Stromal cell of bone marrow (primary cell): Measurements from ENCODE around the gene CHMP1B.

Experiments
- DNase-seq: peaks from one replicate; pipeline ENCODE4 v3.0.0-alpha.2; 2012; ENCODE audit warnings: low read depth

The CHMP1B gene, protein sequence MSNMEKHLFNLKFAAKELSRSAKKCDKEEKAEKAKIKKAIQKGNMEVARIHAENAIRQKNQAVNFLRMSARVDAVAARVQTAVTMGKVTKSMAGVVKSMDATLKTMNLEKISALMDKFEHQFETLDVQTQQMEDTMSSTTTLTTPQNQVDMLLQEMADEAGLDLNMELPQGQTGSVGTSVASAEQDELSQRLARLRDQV

DNA sequence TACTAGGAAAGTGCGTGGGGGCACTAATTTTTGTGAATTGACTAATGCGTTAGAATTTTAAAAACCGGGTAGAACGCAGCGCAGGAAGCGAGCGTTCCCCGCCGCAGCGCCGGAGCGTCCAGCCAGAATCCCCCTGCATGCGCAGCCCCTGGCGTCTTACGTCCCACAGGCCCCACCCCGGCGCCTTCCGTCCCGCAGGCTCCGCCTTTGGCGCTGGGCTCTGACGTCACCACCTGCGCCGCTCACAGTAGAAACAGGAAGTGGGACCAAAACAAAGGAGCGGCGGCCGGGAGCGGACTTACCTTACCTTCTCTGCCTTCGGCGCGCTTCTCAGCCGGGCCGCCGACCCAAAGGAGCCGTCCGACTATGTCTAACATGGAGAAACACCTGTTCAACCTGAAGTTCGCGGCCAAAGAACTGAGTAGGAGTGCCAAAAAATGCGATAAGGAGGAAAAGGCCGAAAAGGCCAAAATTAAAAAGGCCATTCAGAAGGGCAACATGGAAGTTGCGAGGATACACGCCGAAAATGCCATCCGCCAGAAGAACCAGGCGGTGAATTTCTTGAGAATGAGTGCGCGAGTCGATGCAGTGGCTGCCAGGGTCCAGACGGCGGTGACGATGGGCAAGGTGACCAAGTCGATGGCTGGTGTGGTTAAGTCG, at the start of gene CHMP1B:
TSS of gene CHMP1B (plus strand) at position 268 of the 660 bp plus-strand sequence. CDS start at position 367, 99 bp downstream.
- DNase-seq: peak; percentile 94

DNA sequence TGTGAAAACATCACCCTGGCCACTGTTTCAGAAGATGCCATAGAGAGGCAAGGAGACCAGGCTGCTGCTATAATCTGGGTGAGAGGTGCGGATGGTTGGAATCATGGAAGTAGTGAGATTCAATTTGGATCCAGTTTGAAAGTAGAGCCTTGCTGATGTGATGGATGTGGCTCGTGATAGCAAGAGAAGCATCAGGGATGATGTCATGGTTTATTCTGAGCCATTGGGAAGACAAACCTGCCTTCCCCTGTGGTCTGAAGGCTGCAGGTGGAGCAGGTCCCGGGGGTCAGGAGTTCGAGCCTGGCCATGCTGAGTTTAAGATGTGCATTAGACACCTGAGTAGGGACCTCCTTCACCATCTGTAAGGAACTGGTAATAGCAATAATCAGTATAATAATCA, 49.6 kb upstream of the CHMP1B start:
- no peak for DNase-seq

DNA sequence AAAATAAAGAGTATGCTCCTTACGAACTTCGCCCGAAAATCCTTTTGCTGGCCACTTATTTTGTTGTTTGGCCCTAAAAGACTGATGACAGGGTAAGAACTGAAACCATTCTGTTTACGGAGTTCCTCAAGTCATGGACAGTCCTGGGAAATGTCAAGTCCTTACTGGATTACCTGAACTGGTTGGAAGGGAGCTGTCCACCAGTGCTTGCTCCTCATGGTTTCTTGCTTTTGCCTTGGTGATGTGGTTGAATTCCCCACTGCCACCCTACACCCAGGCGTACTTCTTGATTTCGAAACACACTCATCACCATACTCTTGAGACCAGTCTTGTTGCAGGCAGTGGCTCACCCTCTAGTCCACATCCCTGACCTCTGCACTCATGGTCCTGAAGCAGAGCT, 49.1 kb upstream of the CHMP1B start:
- no peak for DNase-seq

DNA sequence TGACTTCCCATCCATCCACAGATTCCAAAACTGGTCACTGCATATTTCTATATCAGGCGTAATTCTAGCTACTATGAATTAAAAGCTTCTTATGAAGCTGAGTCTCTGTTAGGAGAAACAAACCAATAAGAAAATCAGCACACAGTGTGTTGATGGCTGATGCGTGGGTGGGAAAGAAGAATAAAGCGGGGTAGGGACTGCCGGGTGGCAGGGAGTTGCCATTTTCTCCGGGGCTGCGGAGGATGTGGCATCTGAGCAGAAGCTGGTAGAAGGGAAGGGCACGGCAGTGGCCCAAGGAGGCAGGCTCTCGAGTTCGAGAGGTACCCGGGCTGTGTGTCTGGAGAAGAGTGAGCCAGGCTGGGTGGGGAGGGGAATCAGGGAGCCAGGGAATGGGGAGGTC, 48.6 kb upstream of the CHMP1B start:
- DNase-seq: no peak

DNA sequence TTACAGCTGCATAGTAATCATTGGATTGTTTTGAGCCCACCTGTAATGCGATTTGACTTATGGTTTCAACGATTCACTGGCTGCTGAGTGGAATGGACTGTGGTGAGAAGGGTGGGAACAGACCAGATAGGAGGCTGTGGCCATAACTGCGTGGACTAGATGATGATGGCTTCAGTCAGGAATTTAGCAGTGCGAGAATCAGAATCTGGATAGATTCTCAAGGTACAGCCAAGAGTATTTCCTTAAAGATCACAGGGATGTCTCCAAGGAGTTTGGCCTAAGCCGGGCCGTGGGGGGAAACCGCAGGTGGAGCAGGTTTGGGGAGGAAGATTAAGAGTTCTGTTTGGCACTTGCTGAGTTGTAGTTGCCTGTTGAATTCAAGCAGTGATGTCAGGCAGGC, 44.0 kb upstream of the CHMP1B start:
- DNase-seq: no peak

DNA sequence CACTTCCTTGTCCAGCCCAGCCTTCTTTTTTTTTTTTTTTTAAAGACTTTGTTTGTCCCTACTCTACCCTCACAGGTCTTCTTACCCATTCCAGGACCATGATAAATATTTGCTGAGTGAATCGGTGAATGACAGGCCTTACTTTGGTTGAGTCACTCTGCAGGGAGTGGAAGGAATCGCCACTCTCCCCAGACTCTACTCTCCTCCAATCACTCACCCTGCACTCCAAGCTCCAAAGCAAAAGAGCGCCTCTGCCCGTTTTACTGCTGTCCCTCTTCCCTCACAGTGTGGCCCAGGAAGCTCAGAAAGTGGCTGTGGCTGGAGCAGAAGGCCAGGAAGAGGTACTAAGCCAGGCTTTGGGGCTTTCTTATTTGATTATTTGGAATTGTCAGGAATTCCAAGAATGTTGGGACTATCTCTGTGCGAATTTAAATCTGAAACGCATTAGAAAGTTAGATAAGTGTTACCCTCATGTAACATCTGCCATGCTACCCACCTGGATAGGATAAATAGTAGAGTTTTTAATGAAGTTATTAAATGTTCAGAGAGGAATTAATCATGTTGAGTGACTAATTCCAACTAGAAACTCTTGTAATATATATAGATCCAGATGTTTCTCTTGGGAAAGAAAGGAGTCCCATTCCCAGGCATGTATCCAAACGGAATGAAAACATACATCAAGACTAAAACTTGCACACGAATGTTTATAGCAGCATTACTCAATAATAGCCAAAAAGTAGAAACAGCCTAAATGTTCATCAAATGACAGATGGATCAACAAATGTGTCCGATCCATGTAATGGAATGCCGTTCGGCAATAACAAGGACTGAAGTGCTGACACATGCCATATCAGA, 43.0 kb upstream of the CHMP1B start:
- no peak for DNase-seq

DNA sequence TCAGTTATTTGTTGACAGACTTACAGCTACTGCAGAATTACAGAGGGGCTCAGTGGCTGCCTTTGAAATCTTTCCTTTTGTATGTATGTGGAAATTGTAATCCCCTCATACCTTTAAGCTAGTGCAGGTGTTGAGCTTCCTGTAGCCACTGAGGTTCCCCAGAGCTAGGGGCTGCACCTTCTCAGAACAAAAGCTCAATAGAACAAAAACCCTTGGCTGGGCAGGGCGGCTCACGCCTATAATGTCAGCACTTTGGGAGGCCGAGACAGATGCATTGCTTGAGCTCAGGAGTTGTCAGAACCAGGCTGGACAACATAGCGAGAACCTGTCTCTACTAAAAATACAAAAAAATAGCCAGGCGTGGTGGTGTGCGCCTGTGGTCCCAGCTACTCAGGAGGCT, 41.3 kb upstream of the CHMP1B start:
- no peak for DNase-seq

DNA sequence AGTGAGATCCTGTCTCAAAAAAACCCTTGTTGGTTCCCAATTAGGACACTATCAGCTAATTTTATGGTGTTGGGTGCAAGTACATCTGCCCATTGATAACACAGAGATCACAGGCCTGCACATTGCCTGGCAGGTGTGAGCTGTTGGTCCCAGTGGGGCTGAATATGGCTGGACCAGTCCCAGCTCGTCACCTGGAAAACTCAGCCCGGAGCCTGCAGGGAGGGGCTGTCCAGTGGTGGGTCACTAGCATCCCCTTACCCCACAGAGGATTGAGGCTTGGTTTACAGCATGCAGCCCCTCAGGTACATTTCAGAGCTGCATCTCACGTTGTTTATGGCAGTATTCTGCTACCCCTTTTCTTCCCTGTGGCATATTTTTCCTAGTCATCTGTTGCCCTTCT, 40.8 kb upstream of the CHMP1B start:
- DNase-seq: no peak

DNA sequence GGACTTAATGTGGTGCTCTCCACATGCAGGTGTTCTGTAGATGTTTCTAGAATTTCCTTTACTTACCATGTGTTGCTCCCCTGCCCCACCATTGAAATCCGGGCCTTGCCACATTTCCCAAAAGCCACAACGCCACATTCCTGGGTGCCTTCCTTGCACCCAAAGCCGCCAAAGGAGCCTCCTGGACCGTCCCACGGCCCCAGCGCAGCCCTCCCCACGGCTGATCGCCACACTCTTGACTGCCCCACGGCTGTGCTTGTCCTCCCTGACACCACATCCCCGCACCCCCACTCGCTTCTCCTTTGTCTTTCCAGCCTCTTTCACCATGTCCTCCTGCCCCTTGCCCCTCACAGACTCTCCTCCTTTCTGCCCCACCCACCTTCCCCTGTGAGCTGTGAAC, 40.2 kb upstream of the CHMP1B start:
- no peak for DNase-seq

DNA sequence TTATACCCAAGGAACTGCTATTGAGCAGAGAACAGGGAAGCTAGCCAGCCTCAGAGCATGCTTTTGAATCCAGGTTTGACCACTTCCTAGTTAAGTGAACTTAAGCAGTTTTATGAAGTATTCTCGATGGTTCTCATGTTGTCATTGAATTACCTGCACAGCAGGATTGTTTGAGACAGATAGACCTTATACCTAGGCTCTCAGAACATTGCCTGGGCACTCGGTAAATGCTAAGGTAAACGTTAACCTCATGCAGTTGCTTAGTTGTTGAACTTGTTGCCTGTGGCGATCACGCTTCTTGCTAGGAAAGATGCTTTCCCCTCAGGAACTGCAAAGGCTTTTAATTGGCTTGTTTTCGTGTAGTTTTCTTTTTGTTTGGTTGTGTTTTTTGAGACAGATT, 34.0 kb upstream of the CHMP1B start:
- DNase-seq: no peak

DNA sequence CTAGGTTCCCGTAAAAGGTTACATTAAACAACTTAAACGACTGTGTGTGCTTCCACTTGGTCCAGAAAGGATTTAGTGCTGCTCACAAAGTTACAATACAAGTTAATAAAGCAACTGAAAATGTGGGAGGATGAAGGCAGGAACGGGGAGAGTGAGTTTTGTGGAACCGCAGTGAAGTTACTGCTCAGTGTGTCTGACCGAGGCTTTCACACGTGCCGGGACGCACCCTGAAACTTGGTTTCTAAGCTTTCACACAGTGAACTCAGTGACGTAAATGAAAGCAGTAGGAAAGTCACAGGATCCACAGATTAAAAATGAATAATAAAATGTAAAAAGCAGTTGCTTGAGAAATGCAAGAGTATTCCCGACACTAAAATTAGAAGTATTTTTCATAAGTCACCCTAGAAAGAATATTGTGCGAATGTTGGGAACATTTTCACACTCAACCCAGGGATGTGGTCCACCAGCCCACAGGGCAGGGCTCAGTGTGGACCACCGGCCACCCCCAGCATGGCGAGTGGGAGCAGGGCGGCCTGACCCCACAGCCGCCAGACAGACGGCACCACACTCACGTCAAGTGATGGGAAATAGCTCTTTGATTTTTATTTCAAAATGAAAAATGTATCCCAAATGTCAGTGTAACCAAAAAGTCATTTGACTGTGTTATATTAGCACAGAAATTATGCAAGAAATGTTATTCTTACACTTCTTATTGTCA, 32.6 kb upstream of the CHMP1B start:
- DNase-seq: no peak

DNA sequence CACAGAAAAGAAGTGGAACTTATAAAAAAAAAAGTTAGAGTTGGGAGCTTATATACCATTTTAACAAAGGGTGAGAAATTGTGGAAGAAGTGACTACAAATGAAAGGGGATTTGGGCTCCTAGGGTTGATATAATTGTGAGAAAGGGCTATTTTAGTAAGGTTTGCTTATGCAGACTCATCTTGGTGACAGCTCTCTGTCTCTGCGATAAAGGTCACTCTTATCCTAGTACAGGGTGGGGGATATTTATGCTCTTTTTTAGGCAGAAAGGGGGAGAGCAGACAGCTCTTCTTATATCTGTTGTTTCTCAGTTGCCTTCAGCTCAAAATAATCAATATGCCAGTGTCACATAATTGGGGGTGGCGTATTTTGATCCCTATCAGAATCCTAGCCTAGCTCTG, 31.3 kb upstream of the CHMP1B start:
- no peak for DNase-seq

DNA sequence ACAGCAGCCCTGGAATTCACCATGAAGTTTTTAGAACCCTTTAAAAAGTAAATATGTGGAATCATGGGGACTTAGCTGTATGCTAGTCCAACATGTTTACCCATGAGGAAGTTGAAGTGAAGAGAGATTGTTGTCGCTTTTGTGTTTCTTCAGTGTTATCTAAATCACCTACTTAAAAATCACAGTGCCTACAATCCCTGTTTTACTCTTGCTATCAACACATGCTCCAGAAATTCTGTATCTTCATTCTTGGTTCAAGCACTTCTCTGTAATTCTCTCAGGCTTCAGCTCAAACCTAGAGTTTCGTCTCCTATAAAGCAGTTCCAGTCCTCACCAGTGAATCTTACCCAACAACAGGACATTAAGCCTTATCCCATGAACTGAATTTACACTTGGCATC, 30.5 kb upstream of the CHMP1B start:
- DNase-seq: no peak

DNA sequence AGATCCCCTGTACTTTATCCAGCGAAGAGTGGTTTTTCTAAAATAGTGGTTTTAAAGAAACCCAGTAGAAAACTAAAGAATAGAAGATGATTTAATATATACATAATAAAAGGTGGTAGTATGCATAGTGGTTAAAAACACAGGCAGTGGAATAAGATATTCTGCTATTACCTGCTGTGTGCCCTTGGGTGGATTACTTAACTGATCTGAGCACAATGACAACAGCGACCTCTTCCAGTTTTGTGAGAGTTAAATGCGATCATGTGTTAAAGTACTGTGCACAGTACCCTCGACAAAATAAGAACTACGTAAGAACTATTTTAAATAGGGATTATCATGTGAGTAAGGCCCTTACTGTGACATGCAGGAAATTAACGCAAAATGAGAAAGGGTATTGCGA, 30.0 kb upstream of the CHMP1B start:
- no peak for DNase-seq

DNA sequence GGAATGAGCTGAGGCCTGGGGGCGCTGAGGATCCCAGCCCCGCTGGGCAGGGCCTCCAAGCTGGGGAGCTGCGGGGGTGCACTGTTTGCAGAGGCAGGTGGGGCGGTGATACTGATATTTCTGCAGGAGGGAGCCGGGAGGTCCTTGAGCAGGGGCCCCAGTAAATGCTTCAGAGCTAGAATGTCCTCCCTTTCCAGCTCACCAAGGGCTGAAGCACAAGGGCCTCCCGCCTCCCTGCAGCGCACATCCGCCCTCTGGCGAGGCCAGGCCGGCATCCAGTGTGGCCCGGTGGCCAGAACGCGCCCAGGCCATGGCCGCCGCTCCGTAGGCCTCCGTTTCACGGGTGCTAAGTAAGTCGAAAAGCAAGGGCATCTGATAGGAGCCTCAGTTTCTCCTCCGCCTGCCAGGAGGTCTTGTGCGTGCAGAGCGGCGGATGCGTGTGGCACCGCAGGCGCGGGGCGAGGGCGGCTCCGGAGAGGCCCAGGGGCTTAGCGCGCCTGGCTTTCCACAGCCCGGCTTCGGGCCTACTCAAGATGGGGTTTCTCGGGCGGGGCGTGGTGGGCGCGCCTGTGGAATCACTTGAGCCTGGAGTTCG, 29.5 kb upstream of the CHMP1B start:
- no peak for DNase-seq

DNA sequence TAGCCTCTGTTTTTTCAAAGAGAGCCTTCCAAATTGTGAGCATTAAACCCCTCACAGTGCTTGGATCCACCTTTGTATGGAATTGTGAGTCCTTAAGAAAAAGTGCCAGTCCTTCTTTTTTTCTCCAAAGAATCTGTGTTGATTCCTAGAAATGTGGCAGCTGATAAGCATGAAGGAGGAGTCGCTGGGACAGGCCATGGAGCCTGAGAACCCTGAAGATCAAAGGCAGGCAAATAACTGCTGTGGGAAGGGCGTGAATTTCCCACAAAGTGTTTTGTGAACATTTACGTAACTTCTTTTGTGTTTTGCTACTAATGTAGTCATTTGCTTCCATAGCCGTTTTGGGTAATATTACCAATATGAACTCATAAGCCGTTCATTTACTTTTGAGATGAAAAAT, 27.7 kb upstream of the CHMP1B start:
- no peak for DNase-seq

DNA sequence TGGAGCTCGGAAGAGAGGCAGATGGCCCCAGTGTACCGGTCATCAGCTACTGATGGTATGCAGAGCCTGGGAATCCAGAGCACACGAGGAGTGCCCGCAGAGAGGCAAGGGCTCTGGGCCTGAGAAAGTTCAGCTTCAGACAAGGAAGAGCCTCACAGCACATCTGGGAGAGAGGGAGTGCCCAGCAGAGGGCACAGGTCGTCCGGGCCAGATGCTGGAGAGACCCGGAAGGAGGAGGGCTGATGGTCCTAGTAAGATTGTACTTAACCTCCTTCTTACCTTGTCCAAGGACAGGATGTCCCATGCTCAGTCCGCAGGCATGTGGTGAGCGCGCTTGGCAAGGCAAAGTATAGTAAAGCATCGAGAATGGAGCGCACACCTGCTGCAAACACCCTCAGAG, 24.4 kb upstream of the CHMP1B start:
- no peak for DNase-seq

DNA sequence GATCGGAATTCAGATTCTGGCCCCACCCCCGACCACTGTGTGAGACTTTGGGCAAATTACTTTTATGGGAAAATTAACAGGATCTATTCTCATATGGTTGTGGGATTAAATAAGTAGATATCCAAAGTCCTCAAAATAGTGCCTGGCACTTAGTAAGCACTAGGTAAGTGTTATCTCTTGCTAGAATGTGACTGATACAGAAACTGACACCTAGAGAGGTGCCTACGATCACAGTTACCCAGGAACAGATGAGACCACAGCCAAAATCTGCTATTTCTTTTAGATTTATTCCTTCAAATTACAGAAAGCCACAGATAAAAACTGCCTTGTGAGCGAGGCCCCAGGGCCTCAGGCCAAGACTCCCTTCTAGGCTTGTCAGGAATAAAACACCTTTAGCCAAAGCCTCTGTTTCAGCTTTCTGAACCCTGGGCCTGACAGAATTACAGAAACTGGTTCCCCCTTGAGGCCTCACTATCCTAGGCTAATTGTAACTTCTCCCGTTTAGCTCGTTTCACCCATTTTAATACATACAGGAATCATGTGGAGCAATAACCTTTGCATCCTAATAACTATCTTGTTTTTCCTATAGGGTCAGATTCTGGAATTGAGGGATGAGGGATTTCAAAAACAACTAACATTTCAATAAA, 22.3 kb upstream of the CHMP1B start:
- no peak for DNase-seq

DNA sequence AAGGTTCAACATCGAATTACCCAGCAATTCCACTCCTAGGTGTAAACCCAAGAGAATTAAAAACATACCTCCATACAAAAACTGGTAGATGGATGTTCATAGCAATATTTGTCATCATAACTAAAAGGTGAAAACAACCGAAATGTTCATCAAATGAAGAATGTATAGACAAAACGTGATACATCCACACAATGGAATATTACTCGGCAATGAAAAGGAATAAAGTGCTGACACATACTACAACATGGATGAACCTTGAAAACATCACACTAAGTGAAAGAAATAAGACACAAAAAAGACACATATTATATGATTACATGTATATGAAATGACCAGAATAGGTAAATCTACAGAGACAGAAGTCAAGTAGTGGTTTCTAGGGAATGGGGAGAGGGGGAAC, 20.6 kb upstream of the CHMP1B start:
- DNase-seq: no peak

DNA sequence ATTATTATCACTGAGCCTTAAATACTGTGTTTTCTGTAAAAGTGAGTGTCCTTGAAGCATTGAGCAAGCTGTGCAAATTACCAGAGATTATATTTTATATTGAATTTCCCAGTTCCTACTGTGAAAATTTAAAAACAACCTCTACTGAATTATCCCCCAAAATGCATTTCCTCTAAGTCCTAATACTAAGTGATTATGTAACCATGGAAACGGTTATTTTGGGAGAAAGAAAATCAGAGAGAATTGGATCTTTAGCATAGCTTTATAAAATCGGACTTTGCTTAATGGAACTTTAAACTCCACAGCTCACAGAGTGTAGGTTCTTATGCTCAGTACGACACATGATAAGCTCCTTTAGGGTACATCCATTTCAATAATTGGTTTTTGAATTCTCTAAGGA, 19.3 kb upstream of the CHMP1B start:
- DNase-seq: no peak

DNA sequence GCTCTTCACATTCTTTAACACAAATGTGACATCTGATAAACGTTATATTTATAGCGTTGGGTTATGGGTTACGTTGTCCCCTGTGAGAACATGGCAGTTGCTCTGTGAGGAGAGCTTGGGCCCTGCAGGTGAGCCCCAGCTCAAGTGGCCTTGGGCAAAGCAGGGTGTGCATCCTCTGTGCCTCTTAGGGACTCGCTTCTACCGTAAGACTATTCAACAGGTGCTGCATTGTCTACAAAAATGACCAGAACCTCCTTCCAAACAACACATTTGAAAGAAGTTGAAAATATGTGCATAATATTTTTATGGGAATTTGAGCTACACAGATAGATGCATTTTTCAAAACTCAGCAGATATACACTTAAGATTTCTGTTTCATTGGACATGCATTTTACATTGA, 16.4 kb upstream of the CHMP1B start:
- DNase-seq: no peak

DNA sequence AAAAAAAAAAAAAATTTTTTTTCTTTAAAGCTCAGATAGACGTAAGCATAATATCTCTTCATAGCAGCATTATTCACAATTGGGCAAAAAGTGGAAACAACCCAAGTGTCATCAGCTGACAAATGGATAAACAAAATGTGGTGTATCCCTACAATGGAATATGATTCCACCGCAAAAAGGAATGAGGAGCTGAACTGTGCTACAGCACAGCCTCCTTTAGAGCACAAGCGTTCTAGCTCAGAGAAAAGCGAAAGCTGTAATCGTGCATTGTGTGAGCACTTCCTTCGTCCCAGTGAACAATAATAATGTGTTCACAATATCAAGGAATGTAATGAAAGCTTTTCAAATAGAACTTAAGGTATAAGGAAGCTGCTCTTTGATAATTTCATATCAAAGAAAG, 11.7 kb upstream of the CHMP1B start:
- DNase-seq: no peak
